GM23338 (cell line): ENCODE measurements around the gene DGKE. TPM values are rescaled to one million over a fixed set of nuclear protein-coding genes. Genes with fewer than 3 reads are reported as not detected.

Source experiments
- ATAC-seq: fragments of 200-7000 bp; cut with Tn5 transposase; 3 replicates; pipeline ENCODE4 v1.9.1; 2020
- DNase-seq: peaks from one replicate; pipeline ENCODE4 v3.0.0-alpha.2; 2015; ENCODE audit warnings: low spot score
- H2AFZ ChIP-seq: fragments of 200-600 bp; sonication (generic); 2 replicates; pipeline ENCODE4 v1.8.0; 2016; ENCODE audit warnings: antibody characterized with exemption, mild to moderate bottlenecking, moderate library complexity
- H3F3A ChIP-seq: fragments of 200-600 bp; sonication (generic); replicated peaks from 2 replicates; pipeline ENCODE4 v1.8.0; 2017; ENCODE audit warnings: antibody characterized with exemption, mixed run types, low read depth
- H3K27ac ChIP-seq: fragments of 200-600 bp; sonication (generic); 2 replicates; pipeline ENCODE4 v1.6.1; 2016; ENCODE audit warnings: low read depth
- H3K27me3 ChIP-seq: fragments of 200-600 bp; sonication (generic); 2 replicates; pipeline ENCODE4 v1.8.0; 2016; ENCODE audit warnings: mild to moderate bottlenecking, mixed run types, moderate library complexity; ENCODE audit not compliant: insufficient read depth
- H3K36me3 ChIP-seq: fragments of 200-600 bp; sonication (generic); 2 replicates; pipeline ENCODE4 v1.8.0; 2016; ENCODE audit warnings: mild to moderate bottlenecking; ENCODE audit not compliant: insufficient read depth
- H3K4me1 ChIP-seq: fragments of 200-600 bp; sonication (generic); 2 replicates; pipeline ENCODE4 v1.8.0; 2016; ENCODE audit warnings: mild to moderate bottlenecking, moderate library complexity; ENCODE audit not compliant: insufficient read depth
- H3K4me2 ChIP-seq: fragments of 200-600 bp; sonication (generic); 2 replicates; pipeline ENCODE4 v1.7.1; 2017; ENCODE audit warnings: mixed run types
- H3K4me3 ChIP-seq: fragments of 200-600 bp; sonication (generic); 2 replicates; pipeline ENCODE4 v1.6.1; 2016; ENCODE audit warnings: mixed run types
- H3K79me2 ChIP-seq: fragments of 200-600 bp; sonication (generic); replicated peaks from 2 replicates; pipeline ENCODE4 v1.8.0; 2017; ENCODE audit warnings: mild to moderate bottlenecking; ENCODE audit not compliant: insufficient read depth
- H3K9me2 ChIP-seq: fragments of 200-600 bp; sonication (generic); 2 replicates; pipeline ENCODE4 v1.8.0; 2017; ENCODE audit not compliant: insufficient read depth
- H4K20me1 ChIP-seq: fragments of 200-600 bp; sonication (generic); replicated peaks from 2 replicates; pipeline ENCODE4 v1.8.0; 2017; ENCODE audit warnings: mild to moderate bottlenecking; ENCODE audit not compliant: insufficient read depth
- H3K27ac Mint-ChIP-seq: 2 replicates; pipeline ENCODE4 v1.8.0; 2020; ENCODE audit warnings: inconsistent platforms, mild to moderate bottlenecking, moderate library complexity, mixed read lengths
- H3K27me3 Mint-ChIP-seq: 3 replicates; pipeline ENCODE4 v1.8.0; 2022; ENCODE audit warnings: low read depth, mild to moderate bottlenecking, moderate library complexity, mixed read lengths, inconsistent platforms; ENCODE audit not compliant: insufficient read depth, poor library complexity
- H3K36me3 Mint-ChIP-seq: 3 replicates; pipeline ENCODE4 v1.8.0; 2021; ENCODE audit warnings: low read depth, mild to moderate bottlenecking, inconsistent platforms, moderate library complexity, mixed read lengths
- H3K4me1 Mint-ChIP-seq: 3 replicates; pipeline ENCODE4 v1.8.0; 2020; ENCODE audit warnings: mild to moderate bottlenecking, inconsistent platforms, mixed read lengths
- H3K4me3 Mint-ChIP-seq: 3 replicates; pipeline ENCODE4 v1.8.0; 2021; ENCODE audit warnings: moderate library complexity, mild to moderate bottlenecking, inconsistent platforms, mixed read lengths
- H3K9me3 Mint-ChIP-seq: 3 replicates; pipeline ENCODE4 v1.8.0; 2020; ENCODE audit warnings: moderate library complexity, mild to moderate bottlenecking, inconsistent platforms, mixed read lengths
- CREB1 ChIP-seq: fragments of 250-450 bp; sonication (Bioruptor Pico); IDR thresholded peaks from 2 replicates; pipeline ENCODE4 v1.5.0; 2020; ENCODE audit warnings: low read depth, mild to moderate bottlenecking, moderate library complexity
- EZH2 ChIP-seq: fragments of 200-600 bp; sonication (generic); IDR thresholded peaks from one replicate; pipeline ENCODE4 v1.8.0; 2017; ENCODE audit warnings: antibody characterized with exemption, mild to moderate bottlenecking, low read depth; ENCODE audit not compliant: unreplicated experiment
- EZH2phosphoT487 ChIP-seq: fragments of 200-600 bp; sonication (generic); IDR thresholded peaks from one replicate; pipeline ENCODE4 v1.8.1; 2018; ENCODE audit warnings: antibody characterized with exemption; ENCODE audit not compliant: unreplicated experiment
- JUNB ChIP-seq: IDR thresholded peaks from one replicate; pipeline ENCODE4 v1.6.1; 2016; ENCODE audit warnings: antibody characterized with exemption; ENCODE audit not compliant: unreplicated experiment
- NANOG ChIP-seq: IDR thresholded peaks from 2 replicates; pipeline ENCODE4 v1.6.1; 2016; ENCODE audit warnings: antibody characterized with exemption, borderline replicate concordance
- POLR2AphosphoS5 ChIP-seq: IDR thresholded peaks from 2 replicates; pipeline ENCODE4 v1.6.1; 2016; ENCODE audit warnings: antibody characterized with exemption, low read depth
- STAT1 ChIP-seq: IDR thresholded peaks from one replicate; pipeline ENCODE4 v1.6.1; 2016; ENCODE audit warnings: antibody characterized with exemption; ENCODE audit not compliant: unreplicated experiment
- ZNF114 ChIP-seq: fragments of 250-450 bp; sonication (Bioruptor Pico); IDR thresholded peaks from 2 replicates; pipeline ENCODE4 v1.5.0; 2020; ENCODE audit warnings: mild to moderate bottlenecking, moderate library complexity
- ZNF331 ChIP-seq: fragments of 250-450 bp; sonication (Bioruptor Pico); IDR thresholded peaks from 2 replicates; pipeline ENCODE4 v1.5.0; 2020; ENCODE audit warnings: low read depth, mild to moderate bottlenecking, moderate library complexity
- polyA plus RNA-seq: library from polyadenylated mRNA; unstranded; fragments of >200 nt; fragmentation: Nextera tagmentation; extraction: Ambion mirVana; gene quantifications from 2 replicates; pipeline ENCODE4 v1.2.1, GENCODE V29; 2016
- total RNA-seq: library from RNA; depleted of rRNA; stranded (reverse); fragments of >200 nt; shearing (Covaris generic); gene quantifications from 2 replicates; pipeline ENCODE4 v1.2.3, GENCODE V29; 2014
- TF ChIP-seq, protein P1 (sequence below): IDR thresholded peaks from one replicate; pipeline ENCODE4 v1.6.1; 2018; ENCODE audit warnings: antibody characterized with exemption; ENCODE audit not compliant: unreplicated experiment
- TF ChIP-seq, protein P2 (sequence below): IDR thresholded peaks from 2 replicates; pipeline ENCODE4 v1.6.1; 2016; ENCODE audit warnings: antibody characterized with exemption
- TF ChIP-seq, protein P3 (sequence below), 2 experiments: fragments of 200-600 bp in 1 of 2; sonication (generic) in 1 of 2; conservative IDR thresholded peaks; 2 replicates each; pipeline versions ENCODE4 v1.5.1 to v1.6.1; 2016 to 2017; ENCODE audit warnings: antibody characterized with exemption in 2 of 2, low read depth in 2 of 2, mild to moderate bottlenecking in 2 of 2, moderate library complexity in 1 of 2
- TF ChIP-seq, protein P4 (sequence below): fragments of 250-450 bp; sonication (Bioruptor Pico); IDR thresholded peaks from 2 replicates; pipeline ENCODE4 v1.5.0; 2020; ENCODE audit warnings: mild to moderate bottlenecking, moderate library complexity

DGKE gene
- total and polyA plus RNA-seq, 2 experiments from 2014 or later, result 3.9 to 10.1 TPM

DNA sequence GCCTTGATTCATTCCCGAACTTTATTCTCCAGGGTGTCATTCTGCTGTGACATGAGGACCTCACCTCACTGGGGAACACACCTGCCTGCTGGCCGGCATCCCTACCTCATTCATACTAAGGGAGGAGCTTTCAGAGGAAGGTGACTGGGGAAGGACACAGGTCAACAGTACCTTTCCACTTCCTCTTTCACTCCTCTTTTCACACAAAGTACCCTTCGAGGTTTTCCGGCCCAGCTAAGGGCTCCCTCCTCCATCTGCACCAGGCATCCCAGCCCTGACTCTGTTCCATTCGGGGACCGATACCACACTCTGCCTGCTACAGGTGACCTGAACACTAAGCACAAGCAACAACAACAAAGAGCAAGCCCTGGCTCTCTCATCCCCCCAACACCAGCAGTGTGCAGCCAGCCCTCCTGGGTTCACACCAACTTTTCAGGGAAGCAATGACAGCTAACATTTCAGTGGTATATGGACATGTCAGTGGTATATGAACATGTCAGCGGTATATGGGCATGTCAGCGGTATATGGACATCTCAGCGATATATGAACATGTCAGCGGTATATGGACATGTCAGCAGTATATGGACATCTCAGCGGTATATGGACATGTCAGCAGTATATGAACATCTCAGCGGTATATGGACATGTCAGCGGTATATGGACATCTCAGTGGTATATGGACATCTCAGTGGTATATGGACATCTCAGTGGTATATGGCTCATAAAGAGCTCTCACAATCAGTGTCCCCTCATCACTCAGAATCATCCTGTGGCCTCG lies 63.9 kb downstream of the DGKE start:
- Mint-ChIP-seq H3K9me3 (no peaks in the 10 kb centered on the region), H3K36me3 (peaks cover 57% of the 10 kb centered on the region), H3K4me1 (peaks cover 24% of the 10 kb centered on the region), H3K4me3 (no peak overlapping the region), H3K27ac (no peak overlapping the region), H3K27me3 (peaks cover 2% of the 10 kb centered on the region)
- no peak overlapping the region for H3K4me2 ChIP-seq
- TF ChIP-seq POLR2AphosphoS5, result no peak
- TF ChIP-seq STAT1, result no peak
- TF ChIP-seq, protein P1, sequence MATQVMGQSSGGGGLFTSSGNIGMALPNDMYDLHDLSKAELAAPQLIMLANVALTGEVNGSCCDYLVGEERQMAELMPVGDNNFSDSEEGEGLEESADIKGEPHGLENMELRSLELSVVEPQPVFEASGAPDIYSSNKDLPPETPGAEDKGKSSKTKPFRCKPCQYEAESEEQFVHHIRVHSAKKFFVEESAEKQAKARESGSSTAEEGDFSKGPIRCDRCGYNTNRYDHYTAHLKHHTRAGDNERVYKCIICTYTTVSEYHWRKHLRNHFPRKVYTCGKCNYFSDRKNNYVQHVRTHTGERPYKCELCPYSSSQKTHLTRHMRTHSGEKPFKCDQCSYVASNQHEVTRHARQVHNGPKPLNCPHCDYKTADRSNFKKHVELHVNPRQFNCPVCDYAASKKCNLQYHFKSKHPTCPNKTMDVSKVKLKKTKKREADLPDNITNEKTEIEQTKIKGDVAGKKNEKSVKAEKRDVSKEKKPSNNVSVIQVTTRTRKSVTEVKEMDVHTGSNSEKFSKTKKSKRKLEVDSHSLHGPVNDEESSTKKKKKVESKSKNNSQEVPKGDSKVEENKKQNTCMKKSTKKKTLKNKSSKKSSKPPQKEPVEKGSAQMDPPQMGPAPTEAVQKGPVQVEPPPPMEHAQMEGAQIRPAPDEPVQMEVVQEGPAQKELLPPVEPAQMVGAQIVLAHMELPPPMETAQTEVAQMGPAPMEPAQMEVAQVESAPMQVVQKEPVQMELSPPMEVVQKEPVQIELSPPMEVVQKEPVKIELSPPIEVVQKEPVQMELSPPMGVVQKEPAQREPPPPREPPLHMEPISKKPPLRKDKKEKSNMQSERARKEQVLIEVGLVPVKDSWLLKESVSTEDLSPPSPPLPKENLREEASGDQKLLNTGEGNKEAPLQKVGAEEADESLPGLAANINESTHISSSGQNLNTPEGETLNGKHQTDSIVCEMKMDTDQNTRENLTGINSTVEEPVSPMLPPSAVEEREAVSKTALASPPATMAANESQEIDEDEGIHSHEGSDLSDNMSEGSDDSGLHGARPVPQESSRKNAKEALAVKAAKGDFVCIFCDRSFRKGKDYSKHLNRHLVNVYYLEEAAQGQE, result no peak
- no peak for TF ChIP-seq NANOG
- TF ChIP-seq CREB1, result no peak
- TF ChIP-seq ZNF331, result no peak
- TF ChIP-seq, protein P2, sequence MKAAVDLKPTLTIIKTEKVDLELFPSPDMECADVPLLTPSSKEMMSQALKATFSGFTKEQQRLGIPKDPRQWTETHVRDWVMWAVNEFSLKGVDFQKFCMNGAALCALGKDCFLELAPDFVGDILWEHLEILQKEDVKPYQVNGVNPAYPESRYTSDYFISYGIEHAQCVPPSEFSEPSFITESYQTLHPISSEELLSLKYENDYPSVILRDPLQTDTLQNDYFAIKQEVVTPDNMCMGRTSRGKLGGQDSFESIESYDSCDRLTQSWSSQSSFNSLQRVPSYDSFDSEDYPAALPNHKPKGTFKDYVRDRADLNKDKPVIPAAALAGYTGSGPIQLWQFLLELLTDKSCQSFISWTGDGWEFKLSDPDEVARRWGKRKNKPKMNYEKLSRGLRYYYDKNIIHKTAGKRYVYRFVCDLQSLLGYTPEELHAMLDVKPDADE, result no peak
- TF ChIP-seq EZH2phosphoT487, result no peak
- TF ChIP-seq ZNF114 (CRISPR knock-in tag), result no peak
- TF ChIP-seq, protein P3, sequence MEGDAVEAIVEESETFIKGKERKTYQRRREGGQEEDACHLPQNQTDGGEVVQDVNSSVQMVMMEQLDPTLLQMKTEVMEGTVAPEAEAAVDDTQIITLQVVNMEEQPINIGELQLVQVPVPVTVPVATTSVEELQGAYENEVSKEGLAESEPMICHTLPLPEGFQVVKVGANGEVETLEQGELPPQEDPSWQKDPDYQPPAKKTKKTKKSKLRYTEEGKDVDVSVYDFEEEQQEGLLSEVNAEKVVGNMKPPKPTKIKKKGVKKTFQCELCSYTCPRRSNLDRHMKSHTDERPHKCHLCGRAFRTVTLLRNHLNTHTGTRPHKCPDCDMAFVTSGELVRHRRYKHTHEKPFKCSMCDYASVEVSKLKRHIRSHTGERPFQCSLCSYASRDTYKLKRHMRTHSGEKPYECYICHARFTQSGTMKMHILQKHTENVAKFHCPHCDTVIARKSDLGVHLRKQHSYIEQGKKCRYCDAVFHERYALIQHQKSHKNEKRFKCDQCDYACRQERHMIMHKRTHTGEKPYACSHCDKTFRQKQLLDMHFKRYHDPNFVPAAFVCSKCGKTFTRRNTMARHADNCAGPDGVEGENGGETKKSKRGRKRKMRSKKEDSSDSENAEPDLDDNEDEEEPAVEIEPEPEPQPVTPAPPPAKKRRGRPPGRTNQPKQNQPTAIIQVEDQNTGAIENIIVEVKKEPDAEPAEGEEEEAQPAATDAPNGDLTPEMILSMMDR (conservative IDR thresholded peaks at IDR 0.05; ENCODE audit: low read depth in 2 of 2), result no peak
- TF ChIP-seq, protein P4, sequence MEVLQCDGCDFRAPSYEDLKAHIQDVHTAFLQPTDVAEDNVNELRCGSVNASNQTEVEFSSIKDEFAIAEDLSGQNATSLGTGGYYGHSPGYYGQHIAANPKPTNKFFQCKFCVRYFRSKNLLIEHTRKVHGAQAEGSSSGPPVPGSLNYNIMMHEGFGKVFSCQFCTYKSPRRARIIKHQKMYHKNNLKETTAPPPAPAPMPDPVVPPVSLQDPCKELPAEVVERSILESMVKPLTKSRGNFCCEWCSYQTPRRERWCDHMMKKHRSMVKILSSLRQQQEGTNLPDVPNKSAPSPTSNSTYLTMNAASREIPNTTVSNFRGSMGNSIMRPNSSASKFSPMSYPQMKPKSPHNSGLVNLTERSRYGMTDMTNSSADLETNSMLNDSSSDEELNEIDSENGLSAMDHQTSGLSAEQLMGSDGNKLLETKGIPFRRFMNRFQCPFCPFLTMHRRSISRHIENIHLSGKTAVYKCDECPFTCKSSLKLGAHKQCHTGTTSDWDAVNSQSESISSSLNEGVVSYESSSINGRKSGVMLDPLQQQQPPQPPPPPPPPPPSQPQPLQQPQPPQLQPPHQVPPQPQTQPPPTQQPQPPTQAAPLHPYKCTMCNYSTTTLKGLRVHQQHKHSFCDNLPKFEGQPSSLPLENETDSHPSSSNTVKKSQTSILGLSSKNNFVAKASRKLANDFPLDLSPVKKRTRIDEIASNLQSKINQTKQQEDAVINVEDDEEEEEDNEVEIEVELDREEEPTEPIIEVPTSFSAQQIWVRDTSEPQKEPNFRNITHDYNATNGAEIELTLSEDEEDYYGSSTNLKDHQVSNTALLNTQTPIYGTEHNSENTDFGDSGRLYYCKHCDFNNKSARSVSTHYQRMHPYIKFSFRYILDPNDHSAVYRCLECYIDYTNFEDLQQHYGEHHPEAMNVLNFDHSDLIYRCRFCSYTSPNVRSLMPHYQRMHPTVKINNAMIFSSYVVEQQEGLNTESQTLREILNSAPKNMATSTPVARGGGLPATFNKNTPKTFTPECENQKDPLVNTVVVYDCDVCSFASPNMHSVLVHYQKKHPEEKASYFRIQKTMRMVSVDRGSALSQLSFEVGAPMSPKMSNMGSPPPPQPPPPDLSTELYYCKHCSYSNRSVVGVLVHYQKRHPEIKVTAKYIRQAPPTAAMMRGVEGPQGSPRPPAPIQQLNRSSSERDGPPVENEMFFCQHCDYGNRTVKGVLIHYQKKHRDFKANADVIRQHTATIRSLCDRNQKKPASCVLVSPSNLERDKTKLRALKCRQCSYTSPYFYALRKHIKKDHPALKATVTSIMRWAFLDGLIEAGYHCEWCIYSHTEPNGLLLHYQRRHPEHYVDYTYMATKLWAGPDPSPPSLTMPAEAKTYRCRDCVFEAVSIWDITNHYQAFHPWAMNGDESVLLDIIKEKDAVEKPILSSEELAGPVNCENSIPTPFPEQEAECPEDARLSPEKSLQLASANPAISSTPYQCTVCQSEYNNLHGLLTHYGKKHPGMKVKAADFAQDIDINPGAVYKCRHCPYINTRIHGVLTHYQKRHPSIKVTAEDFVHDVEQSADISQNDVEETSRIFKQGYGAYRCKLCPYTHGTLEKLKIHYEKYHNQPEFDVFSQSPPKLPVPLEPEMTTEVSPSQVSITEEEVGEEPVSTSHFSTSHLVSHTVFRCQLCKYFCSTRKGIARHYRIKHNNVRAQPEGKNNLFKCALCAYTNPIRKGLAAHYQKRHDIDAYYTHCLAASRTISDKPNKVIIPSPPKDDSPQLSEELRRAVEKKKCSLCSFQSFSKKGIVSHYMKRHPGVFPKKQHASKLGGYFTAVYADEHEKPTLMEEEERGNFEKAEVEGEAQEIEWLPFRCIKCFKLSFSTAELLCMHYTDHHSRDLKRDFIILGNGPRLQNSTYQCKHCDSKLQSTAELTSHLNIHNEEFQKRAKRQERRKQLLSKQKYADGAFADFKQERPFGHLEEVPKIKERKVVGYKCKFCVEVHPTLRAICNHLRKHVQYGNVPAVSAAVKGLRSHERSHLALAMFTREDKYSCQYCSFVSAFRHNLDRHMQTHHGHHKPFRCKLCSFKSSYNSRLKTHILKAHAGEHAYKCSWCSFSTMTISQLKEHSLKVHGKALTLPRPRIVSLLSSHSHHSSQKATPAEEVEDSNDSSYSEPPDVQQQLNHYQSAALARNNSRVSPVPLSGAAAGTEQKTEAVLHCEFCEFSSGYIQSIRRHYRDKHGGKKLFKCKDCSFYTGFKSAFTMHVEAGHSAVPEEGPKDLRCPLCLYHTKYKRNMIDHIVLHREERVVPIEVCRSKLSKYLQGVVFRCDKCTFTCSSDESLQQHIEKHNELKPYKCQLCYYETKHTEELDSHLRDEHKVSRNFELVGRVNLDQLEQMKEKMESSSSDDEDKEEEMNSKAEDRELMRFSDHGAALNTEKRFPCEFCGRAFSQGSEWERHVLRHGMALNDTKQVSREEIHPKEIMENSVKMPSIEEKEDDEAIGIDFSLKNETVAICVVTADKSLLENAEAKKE (CRISPR knock-in tag), result no peak
- no peak for TF ChIP-seq JUNB
- TF ChIP-seq EZH2, result no peak
- no peak overlapping the region for H2AFZ ChIP-seq
- DNase-seq (no peak), ATAC-seq (no peak)
- H4K20me1 ChIP-seq, result no peaks in the 10 kb centered on the region
- H3F3A ChIP-seq, result no peaks in the 10 kb centered on the region
- H3K9me2 ChIP-seq, result no peaks in the 10 kb centered on the region
- no peak overlapping the region for H3K27ac ChIP-seq
- no peaks in the 10 kb centered on the region; the same call in none of the 2 replicates for H3K36me3 ChIP-seq
- no peak overlapping the region for H3K4me3 ChIP-seq
- H3K27me3 ChIP-seq, result no peaks in the 10 kb centered on the region
- H3K79me2 ChIP-seq, result no peaks in the 10 kb centered on the region
- peaks cover 6% of the 10 kb centered on the region; the same call in 1 of the 2 replicates for H3K4me1 ChIP-seq
